ENCODE measurements around the gene GTPBP1. TPM values are rescaled to one million over a fixed set of nuclear protein-coding genes. Genes with fewer than 3 reads are reported as not detected.

The GTPBP1 gene
- total RNA-seq, 2 experiments from 2014 or later = 98.9 to 107 TPM

GRCh38 chr22:38706101-38706900, 557 bp downstream of the GTPBP1 start:
- intact Hi-C loops (cut with micrococcal nuclease) = loop anchor here (5.0 to 10.0 kb wide), 3 partner anchors 278 to 391 kb away; partner anchors contain the start of genes APOBEC3B and APOBEC3H

DNA sequence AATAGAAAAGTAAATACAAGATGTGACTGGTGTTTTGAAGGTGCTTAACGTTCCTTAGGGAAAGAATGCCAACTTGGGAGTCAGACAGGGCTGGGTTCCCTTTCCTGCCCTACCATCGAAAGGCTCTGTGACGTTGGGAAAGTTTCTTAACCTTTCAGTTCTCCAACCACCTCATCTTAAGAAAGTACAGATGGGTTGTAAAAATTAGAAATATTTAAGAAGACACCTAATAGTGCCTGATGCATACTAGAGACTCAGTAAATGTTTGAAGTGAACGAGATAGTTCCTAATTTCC, 1.1 kb downstream of the GTPBP1 start:
- H3K4me3 Mint-ChIP-seq = peak overlapping the region; percentile 86
- no peak for DNase-seq
- peaks cover 19% of the 10 kb centered on the region for H3K36me3 Mint-ChIP-seq (ENCODE audit: low read depth)
- H3K27ac Mint-ChIP-seq = peak overlapping the region; percentile 86
- intact Hi-C loops (cut with micrococcal nuclease) = loop anchor here (5.0 to 10.0 kb wide), 3 partner anchors 278 to 390 kb away; partner anchors contain the start of genes APOBEC3B and APOBEC3H
- peaks cover 49% of the 10 kb centered on the region for H3K4me1 Mint-ChIP-seq (ENCODE audit: low read depth)
- H3K27me3 Mint-ChIP-seq (ENCODE audit: low read depth) = no peaks in the 10 kb centered on the region
- CTCF ChIA-PET = interaction anchor here (1.0 to 1.8 kb wide), 3 partner anchors 18 to 163 kb away, joined by 3 to 7 read pairs (median 5); no protein-coding TSS in a partner anchor
- H3K9me3 Mint-ChIP-seq = no peaks in the 10 kb centered on the region

More at GRCh38 chr22:38706101-38706900, 557 bp downstream of the GTPBP1 start:
- peaks cover 19% of the 10 kb centered on the region for H3K36me3 Mint-ChIP-seq (ENCODE audit: low read depth)
- no peaks in the 10 kb centered on the region for H3K27me3 Mint-ChIP-seq (ENCODE audit: low read depth)
- peak; percentile 52 for DNase-seq
- H3K27ac Mint-ChIP-seq = peak overlapping the region; percentile 86
- CTCF ChIA-PET = interaction anchor here (0.9 to 1.8 kb wide), 4 partner anchors 24 to 269 kb away, joined by 3 to 5 read pairs (median 4); partner anchors contain the start of gene TOMM22
- peak overlapping the region; percentile 86 for H3K4me3 Mint-ChIP-seq
- peaks cover 54% of the 10 kb centered on the region for H3K4me1 Mint-ChIP-seq (ENCODE audit: low read depth)
- no peaks in the 10 kb centered on the region for H3K9me3 Mint-ChIP-seq

DNA sequence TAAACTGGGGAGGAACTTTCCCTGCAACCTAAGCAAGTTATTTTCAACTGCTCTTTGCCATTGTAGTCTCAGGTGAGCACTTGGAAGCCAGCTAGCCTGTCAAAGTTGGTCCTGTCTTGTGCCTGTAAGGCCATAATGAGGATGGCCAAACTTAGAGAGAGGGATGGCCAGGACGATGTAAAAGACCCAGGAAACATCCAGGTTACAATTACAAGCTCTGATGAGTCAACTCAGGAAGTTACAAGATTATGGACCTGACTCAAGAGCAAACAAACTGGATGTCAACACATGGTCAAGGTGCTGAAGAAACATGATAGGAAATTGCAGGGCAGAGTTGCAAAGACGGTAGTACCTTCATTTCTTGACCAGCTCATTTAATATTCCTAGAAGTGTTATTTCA, 1.6 kb downstream of the GTPBP1 start:
- peaks cover 53% of the 10 kb centered on the region for H3K4me1 Mint-ChIP-seq (ENCODE audit: low read depth)
- no peaks in the 10 kb centered on the region for H3K27me3 Mint-ChIP-seq (ENCODE audit: low read depth)
- intact Hi-C loops (cut with micrococcal nuclease) = loop anchor here (5.0 to 10.0 kb wide), 3 partner anchors 277 to 390 kb away; partner anchors contain the start of genes APOBEC3B and APOBEC3H
- H3K4me3 Mint-ChIP-seq = peak overlapping the region; percentile 86
- H3K27ac Mint-ChIP-seq = peak overlapping the region; percentile 86
- CTCF ChIA-PET = interaction anchor here (0.7 to 1.8 kb wide), 5 partner anchors 17 to 163 kb away, joined by 3 to 7 read pairs (median 4); no protein-coding TSS in a partner anchor
- H3K36me3 Mint-ChIP-seq (ENCODE audit: low read depth) = peaks cover 19% of the 10 kb centered on the region
- H3K9me3 Mint-ChIP-seq = no peaks in the 10 kb centered on the region
- no peak for DNase-seq

DNA sequence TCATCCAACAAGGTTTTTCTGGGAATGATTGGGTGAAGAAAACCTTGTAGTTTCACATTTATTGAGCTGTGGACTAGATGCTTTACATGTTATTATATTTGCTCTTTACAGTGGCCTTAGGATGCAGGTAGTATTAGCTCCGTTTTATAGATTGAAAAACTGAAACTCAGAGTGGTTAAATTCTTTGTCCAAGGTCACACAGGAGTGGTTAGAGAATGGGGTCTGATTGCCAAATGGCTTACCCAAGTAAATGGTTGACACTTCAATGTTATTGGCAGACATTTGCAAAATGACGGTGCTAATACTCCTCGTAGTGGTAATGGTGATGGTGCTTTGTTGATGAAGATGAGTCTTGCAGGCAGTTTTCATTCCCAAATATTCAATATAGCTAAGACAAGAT, 2.2 kb downstream of the GTPBP1 start:
- intact Hi-C loops (cut with micrococcal nuclease) = loop anchor here (5.0 to 10.0 kb wide), 3 partner anchors 277 to 389 kb away; partner anchors contain the start of genes APOBEC3B and APOBEC3H
- Mint-ChIP-seq H3K27me3 (ENCODE audit: low read depth) (no peaks in the 10 kb centered on the region), H3K4me3 (no peak overlapping the region), H3K4me1 (ENCODE audit: low read depth) (peaks cover 60% of the 10 kb centered on the region), H3K9me3 (no peaks in the 10 kb centered on the region), H3K36me3 (ENCODE audit: low read depth) (peaks cover 19% of the 10 kb centered on the region), H3K27ac (no peak overlapping the region)
- no peak for DNase-seq
- CTCF ChIA-PET = interaction anchor here (1.2 to 1.8 kb wide), 3 partner anchors 16 to 58 kb away, joined by 4 to 7 read pairs (median 5); no protein-coding TSS in a partner anchor

DNA sequence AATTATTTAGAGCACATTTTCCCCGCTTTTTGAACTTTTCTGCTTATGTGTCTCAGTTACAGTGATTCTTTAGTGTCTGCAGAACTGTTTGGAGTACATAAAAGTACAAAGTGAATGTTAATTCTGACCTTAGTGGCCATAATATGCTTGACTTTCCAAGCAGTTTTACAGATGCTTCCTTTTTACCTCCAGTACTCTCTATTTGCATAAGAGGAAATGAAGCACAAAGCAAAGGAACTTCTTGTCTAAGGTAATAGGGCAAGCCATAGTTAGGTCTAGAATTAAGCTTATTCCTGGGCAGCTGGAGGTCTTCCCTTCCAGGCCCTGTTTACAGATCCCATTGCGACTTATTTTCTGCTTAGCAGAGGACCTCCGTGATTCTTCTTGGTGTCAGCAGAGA, 3.6 kb downstream of the GTPBP1 start:
- H3K9me3 Mint-ChIP-seq = no peaks in the 10 kb centered on the region
- CTCF ChIA-PET = no interaction called here
- H3K27me3 Mint-ChIP-seq (ENCODE audit: low read depth) = no peaks in the 10 kb centered on the region
- H3K4me3 Mint-ChIP-seq = no peak overlapping the region
- H3K36me3 Mint-ChIP-seq (ENCODE audit: low read depth) = peaks cover 19% of the 10 kb centered on the region
- no peak overlapping the region for H3K27ac Mint-ChIP-seq
- DNase-seq = no peak
- peaks cover 68% of the 10 kb centered on the region for H3K4me1 Mint-ChIP-seq (ENCODE audit: low read depth)
- intact Hi-C loops (cut with micrococcal nuclease) = loop anchor here (5.0 to 10.0 kb wide), 3 partner anchors 275 to 388 kb away; partner anchors contain the start of genes APOBEC3B and APOBEC3H

DNA sequence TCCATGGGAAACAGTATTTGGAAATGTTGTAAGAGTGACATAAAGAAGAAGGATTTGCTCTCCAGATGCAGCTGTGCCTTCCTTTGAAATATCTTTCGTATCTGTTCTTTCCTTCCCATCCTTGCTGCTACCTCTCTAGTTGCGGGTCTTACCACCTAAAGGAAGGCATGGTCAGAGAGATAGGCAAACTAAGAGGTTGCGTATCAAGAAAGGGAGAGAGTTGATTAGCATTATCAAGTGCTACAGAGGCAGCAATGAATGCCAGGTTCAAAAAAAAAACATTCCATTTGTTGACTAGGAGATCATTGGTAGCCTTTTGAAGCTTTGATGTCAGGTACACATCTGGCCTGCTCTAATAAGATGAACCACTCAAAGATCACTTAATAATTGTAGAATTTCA, 4.6 kb downstream of the GTPBP1 start:
- peaks cover 64% of the 10 kb centered on the region for H3K4me1 Mint-ChIP-seq (ENCODE audit: low read depth)
- H3K27ac Mint-ChIP-seq = no peak overlapping the region
- H3K36me3 Mint-ChIP-seq (ENCODE audit: low read depth) = peaks cover 19% of the 10 kb centered on the region
- no peak overlapping the region for H3K4me3 Mint-ChIP-seq
- intact Hi-C loops (cut with micrococcal nuclease) = no loop called here
- H3K9me3 Mint-ChIP-seq = no peaks in the 10 kb centered on the region
- H3K27me3 Mint-ChIP-seq (ENCODE audit: low read depth) = no peaks in the 10 kb centered on the region
- DNase-seq = no peak
- CTCF ChIA-PET = interaction anchor here (0.6 kb wide), 1 partner anchor 161 kb away, joined by 4 read pairs; no protein-coding TSS in a partner anchor

GRCh38 chr22:38710866-38711265, 5.1 kb downstream of the GTPBP1 start:
- no peaks in the 10 kb centered on the region for H3K27me3 Mint-ChIP-seq (ENCODE audit: low read depth)
- intact Hi-C loops (cut with micrococcal nuclease) = no loop called here
- H3K27ac Mint-ChIP-seq = no peak overlapping the region
- H3K36me3 Mint-ChIP-seq (ENCODE audit: low read depth) = peaks cover 19% of the 10 kb centered on the region
- no peak overlapping the region for H3K4me3 Mint-ChIP-seq
- CTCF ChIA-PET = interaction anchor here (0.6 to 1.2 kb wide), 2 partner anchors 14 to 160 kb away, joined by 3 to 4 read pairs; no protein-coding TSS in a partner anchor
- H3K9me3 Mint-ChIP-seq = no peaks in the 10 kb centered on the region
- DNase-seq = no peak
- peaks cover 65% of the 10 kb centered on the region for H3K4me1 Mint-ChIP-seq (ENCODE audit: low read depth)

- H3K36me3 Mint-ChIP-seq (ENCODE audit: low read depth) = peaks cover 17% of the 10 kb centered on the region
- no peak overlapping the region for H3K27ac Mint-ChIP-seq
These were observed 6.9 kb downstream of the GTPBP1 start for GRCh38 chr22:38712486-38713207.

DNA sequence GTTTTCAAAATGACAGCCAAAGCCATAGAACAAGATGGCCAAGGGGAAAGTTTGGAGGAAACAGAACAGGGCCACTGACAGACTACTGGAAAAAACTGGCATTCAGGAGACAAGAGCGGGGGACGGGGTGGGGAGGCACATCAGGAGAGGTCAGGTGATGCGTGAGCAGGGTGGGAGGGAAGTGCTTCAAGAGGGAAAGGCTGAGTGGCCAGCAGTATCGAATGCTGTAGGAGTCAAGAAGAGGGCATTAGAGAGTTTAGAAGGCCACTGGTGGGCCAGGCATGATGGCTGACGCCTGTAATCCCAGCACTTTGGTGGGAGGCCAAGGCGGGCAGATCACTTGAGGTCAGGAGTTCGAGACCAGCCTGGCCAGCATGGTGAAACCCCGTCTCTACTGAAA, 8.2 kb downstream of the GTPBP1 start:
- no peak for DNase-seq
- Mint-ChIP-seq H3K36me3 (ENCODE audit: low read depth) (peaks cover 13% of the 10 kb centered on the region), H3K4me3 (no peak overlapping the region), H3K9me3 (no peaks in the 10 kb centered on the region), H3K27ac (no peak overlapping the region), H3K4me1 (ENCODE audit: low read depth) (peaks cover 45% of the 10 kb centered on the region), H3K27me3 (ENCODE audit: low read depth) (no peaks in the 10 kb centered on the region)
- intact Hi-C loops (cut with micrococcal nuclease) = no loop called here
- CTCF ChIA-PET = no interaction called here

More at GRCh38 chr22:38712486-38713207, 6.9 kb downstream of the GTPBP1 start:
- peaks cover 57% of the 10 kb centered on the region for H3K4me1 Mint-ChIP-seq (ENCODE audit: low read depth)
- no peaks in the 10 kb centered on the region for H3K27me3 Mint-ChIP-seq (ENCODE audit: low read depth)
- no peak overlapping the region for H3K4me3 Mint-ChIP-seq
- CTCF ChIA-PET = no interaction called here
- intact Hi-C loops (cut with micrococcal nuclease) = no loop called here
- no peak for DNase-seq
- H3K9me3 Mint-ChIP-seq = no peaks in the 10 kb centered on the region

GRCh38 chr22:38715176-38715764, 9.5 kb downstream of the GTPBP1 start:
- intact Hi-C loops (cut with micrococcal nuclease) = no loop called here
- Mint-ChIP-seq H3K4me1 (ENCODE audit: low read depth) (peaks cover 37% of the 10 kb centered on the region), H3K27ac (no peak overlapping the region), H3K9me3 (no peaks in the 10 kb centered on the region), H3K4me3 (no peak overlapping the region), H3K27me3 (ENCODE audit: low read depth) (no peaks in the 10 kb centered on the region), H3K36me3 (ENCODE audit: low read depth) (peaks cover 11% of the 10 kb centered on the region)
- no peak for DNase-seq
- CTCF ChIA-PET = interaction anchor here (1.0 kb wide), 1 partner anchor 10 kb away, joined by 5 read pairs; no protein-coding TSS in a partner anchor

- intact Hi-C loops (cut with micrococcal nuclease) = no loop called here
- H3K27ac Mint-ChIP-seq = peak overlapping the region; percentile 68
- CTCF ChIA-PET = interaction anchor here (1.0 kb wide), 1 partner anchor 9 kb away, joined by 5 read pairs; no protein-coding TSS in a partner anchor
- no peaks in the 10 kb centered on the region for H3K27me3 Mint-ChIP-seq (ENCODE audit: low read depth)
- no peaks in the 10 kb centered on the region for H3K9me3 Mint-ChIP-seq
- H3K36me3 Mint-ChIP-seq (ENCODE audit: low read depth) = peaks cover 11% of the 10 kb centered on the region
- H3K4me1 Mint-ChIP-seq (ENCODE audit: low read depth) = peaks cover 31% of the 10 kb centered on the region
- H3K4me3 Mint-ChIP-seq = no peak overlapping the region
- DNase-seq = no peak
These were observed 10.1 kb downstream of the GTPBP1 start for GRCh38 chr22:38715852-38716251.

GRCh38 chr22:38716271-38716670, 10.5 kb downstream of the GTPBP1 start:
- no peaks in the 10 kb centered on the region for H3K27me3 Mint-ChIP-seq (ENCODE audit: low read depth)
- H3K36me3 Mint-ChIP-seq (ENCODE audit: low read depth) = peaks cover 11% of the 10 kb centered on the region
- intact Hi-C loops (cut with micrococcal nuclease) = no loop called here
- no peak for DNase-seq
- CTCF ChIA-PET = no interaction called here
- peak overlapping the region; percentile 68 for H3K27ac Mint-ChIP-seq
- no peaks in the 10 kb centered on the region for H3K9me3 Mint-ChIP-seq
- no peak overlapping the region for H3K4me3 Mint-ChIP-seq
- peaks cover 28% of the 10 kb centered on the region for H3K4me1 Mint-ChIP-seq (ENCODE audit: low read depth)
